ENCODE measurements around the gene LIN54.
A peak's percentile ranks its signal among the peaks of the same experiment; 100 is the strongest.
"Not testable (repeated sequence)": the region's sequence is repeated elsewhere in the genome, so short reads cannot be mapped to it uniquely, and the experiment has no call there.

LIN54 gene

DNA sequence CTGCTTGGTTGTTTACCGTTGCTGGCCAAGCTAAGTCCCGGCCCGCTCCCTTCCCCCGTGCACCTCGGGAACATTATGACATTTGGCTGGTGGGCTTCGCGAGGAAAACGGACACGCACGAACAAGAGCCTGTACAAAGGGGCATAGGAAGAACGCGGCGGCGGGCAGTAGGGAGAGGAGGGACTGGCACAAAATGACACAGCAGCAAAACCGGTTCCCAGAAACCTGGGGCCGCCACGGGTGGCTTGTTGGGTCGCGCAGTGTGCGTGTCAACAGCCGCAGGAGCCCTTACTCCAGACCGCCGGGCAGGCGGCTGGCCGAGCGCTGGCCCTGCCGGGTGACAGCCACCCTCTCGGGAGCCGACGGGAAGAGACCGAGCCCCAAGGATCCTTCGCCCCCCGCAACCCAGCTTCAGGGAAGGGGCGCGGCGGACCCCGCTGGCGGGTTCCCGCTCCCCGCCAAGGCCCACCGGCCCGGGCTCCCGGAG, 1.6 kb upstream of the LIN54 start:
- DNase-seq (ENCODE audit: low read depth, low spot score), result peak; percentile 63

DNA sequence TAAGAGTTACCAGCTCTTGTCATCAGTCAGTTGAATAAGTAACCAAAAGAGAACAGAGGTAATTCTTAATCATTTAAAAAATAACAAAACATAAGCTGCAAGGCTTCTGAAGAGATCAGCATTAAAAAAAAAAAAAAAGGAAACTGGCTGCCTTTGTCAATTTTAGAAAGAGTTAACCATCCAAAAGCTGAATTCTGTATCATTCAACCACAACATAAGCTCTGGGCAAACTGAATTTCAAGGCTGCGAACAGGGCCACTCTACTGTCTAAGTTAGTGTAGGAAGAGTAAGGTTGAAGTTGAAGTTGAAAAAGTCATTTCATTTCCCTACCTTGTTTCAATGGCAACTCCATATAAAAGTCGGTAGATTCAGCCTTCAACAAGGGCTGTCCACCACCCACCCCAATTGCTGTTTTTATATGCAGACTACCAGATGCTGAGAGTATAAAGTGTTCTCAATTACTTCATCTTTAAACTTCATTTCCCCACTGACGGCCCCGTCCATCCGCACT, 1.1 kb upstream of the LIN54 start:
- DNase-seq (ENCODE audit: low read depth, low spot score), result no peak

DNA sequence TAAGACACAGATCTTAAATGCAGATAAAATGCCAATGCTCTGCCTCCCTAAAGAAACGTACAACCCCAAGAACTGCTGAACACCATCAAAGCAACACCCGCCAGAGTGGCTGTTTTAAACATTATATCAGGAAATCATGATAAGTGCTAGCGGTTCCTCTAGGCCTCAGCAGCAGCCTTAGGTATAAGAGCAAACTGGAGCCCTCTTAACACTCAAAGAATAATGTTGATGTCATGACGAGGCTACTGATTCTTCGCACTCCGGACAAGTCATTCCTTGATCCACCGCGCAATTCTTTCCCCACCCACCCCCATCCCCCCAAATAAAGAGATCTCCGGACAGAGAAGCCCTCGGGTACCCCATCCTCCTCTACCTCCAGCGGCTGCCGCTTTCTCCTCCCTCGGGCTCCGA, 507 bp downstream of the LIN54 start:
- DNase-seq (ENCODE audit: low read depth, low spot score), result no peak

DNA sequence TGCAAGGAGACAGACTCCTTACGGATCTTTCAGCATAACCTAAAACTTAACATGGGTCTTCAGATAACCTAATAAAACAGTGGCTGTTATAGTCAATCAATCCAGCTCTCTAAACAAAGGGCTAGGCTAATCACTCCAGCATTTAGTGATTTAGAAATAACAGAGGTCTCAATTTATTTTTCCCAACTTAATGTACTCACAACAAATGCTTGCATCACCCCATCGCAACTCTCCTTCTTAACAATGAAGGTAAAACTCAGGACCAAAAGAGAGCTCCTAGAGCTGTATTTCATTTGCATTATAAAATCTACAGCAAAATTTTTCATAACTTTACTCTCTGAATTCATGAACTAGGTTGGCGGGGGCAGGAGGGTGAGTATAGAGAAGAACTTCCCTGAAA, 1.1 kb downstream of the LIN54 start:
- no peak for DNase-seq (ENCODE audit: low read depth, low spot score)

DNA sequence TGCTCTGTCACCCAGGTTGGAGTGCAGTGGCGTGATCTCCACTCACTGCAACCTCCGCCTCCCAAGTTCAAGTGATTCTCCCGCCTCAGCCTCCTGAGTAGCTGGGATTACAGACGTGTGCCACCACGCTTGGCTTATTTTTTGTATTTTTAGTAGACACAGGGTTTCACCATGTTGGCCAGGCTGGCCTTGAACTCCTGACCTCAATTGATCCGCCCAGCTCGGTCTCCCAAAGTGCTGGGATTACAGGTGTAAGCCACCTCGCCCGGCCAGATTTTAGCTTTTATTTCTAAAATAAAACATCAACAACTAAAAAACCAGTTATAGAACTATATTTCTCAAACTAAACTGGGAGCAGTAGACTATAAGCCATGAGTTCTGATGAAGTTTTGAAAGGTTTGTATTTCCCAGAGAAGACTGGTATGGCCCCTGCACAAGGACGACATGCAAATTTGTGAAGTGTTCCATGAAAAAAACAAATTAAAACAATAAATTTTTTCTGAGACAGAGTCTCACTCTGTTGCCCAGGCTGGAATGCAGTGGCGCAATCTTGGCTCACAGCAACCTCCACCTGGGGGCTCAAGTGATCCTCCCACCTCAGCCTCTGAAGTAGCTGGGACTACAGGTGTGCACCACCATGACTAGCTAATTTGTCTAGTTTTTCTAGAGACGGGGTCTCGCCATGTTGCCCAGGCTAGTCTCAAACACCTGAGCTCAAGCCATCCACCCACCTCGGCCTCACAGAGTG, 7.4 kb downstream of the LIN54 start:
- not testable (repeated sequence) for DNase-seq (ENCODE audit: low read depth, low spot score)

DNA sequence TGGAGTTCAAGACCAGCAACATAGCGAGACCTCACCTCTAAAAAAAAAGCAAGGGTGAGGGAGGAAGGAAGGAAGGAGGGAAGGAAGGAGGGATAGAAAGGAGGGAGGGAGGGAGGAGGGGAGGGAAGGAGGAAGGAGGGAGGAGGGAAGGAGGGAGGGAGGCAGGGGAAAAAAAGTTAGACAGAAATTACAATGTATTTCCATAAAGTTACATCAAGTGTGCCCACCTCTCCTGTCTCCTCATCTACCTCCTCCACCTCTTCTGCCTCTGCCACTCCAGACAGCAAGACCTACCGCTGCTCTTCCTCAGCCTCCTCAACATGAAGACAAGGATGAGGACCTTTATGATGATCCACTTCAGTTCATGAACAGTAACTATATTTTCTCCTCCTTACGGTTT, 8.3 kb downstream of the LIN54 start:
- DNase-seq (ENCODE audit: low read depth, low spot score), result no peak

DNA sequence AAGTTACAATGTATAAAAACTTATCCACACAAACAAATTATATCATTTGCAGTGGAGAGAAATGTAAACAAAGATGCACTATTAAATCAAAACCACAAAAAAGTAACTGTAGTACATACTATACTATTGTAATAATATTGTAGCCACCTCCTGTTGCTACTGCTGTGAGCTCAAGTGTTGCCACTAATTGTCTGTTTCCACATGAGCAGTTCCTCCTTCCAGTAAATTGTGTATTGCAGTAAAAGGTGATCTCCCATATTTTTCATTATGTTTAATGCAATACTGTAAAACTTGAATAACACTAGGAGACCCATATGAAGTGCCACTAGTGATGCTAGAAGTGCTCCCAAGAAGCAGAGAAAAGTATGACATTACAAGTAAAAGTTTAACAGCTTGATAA, 11.7 kb downstream of the LIN54 start:
- no peak for DNase-seq (ENCODE audit: low read depth, low spot score)

DNA sequence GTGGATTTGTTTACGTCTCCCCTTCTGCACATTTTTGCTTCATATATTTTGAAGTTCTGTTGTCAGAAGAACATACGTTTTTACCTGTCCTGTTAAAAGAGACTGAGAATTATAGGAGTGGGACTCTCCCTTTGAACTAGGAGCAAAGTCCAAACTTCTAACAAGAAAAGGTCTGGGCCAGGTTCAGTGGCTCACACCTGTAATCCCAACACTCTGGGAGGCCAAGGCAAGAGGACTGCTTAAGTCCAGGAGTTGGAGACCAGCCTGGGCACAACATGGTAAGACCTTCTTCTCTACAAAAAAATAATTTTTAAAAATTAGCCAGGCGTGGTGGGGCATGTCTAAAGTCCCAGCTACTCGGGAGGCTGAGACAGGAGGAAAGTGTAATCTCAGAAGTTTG, 15.8 kb downstream of the LIN54 start:
- no peak for DNase-seq (ENCODE audit: low read depth, low spot score)

DNA sequence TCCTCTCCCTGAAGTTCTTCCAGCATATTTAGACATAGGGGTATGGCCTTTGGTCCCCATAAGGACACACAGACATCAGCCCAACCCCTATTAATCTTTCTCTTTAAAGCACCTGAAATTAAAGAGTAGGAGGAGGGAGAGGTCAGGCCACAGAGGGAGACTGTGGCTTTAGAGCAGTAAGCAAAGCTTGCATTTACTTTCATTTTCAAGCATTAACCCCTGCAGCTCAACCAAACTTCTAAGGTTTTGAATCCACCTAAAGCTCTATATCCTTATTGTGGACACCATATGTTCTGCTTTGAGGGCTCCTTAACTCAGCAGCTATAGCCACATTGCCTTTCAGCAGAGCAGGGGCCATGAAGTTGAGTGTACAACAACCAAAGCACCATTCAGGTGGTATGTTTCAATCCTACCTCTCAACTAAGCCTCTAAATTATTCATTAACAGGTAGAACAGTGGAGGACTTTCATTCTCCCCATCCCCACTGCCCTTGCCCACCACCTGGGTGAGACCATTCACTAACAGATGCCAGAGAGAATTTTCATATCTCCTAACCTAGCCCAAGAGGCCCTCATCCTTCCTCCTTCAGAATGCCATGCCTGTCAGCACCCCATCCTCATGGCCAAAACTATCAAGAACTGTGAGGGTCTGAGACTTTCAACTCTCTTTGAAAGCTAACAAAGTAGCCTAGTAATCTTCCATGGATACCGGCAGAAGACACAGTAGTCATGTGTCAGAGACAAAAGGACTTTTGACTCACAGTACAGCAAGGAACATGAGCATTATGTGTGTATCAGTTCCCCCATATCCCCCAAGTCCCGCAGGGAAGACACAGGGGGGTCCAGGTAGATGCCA, 20.8 kb downstream of the LIN54 start:
- DNase-seq (ENCODE audit: low read depth, low spot score), result no peak

DNA sequence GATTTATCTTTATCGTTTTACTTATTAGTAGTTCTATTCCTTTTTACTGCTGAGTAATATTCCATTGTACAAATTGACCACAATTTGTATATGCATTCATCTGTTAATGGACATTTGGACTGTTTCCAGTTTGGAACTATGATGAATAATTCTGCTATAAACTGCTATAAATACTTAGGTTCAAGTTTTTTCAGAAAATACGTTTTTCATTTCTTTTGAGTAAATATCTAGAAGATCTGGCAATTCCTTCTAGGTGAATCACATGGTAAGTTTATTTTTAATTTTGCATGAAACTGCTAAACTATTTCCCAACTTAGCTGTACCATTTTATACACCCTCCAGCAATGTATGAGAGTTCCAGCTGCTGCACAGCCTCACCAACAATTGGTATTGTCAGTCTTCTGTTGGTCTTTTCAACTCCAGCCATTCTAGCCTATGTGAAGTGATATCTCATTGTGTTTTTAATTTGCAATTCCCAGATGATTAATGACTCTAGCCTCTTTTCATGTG, 22.2 kb downstream of the LIN54 start:
- DNase-seq (ENCODE audit: low read depth, low spot score), result no peak

DNA sequence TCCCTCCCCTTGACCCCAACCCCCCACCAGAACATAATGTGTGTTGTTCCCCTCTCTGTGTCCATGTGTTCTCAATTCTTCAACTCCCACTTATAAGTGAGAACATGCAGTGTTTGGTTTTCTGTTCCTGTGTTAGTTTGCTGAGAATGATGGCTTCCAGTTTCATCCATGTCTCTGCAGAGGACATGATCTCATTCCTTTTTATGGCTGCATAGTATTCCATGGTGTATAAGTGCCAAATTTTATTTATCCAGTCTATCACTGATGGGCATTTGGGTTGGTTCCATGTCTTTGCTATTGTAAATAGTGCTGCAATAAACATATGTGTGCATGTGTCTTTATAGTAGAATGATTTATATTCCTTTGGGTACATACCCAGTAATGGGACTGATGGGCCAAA, 23.1 kb downstream of the LIN54 start:
- DNase-seq (ENCODE audit: low read depth, low spot score), result not testable (repeated sequence)

DNA sequence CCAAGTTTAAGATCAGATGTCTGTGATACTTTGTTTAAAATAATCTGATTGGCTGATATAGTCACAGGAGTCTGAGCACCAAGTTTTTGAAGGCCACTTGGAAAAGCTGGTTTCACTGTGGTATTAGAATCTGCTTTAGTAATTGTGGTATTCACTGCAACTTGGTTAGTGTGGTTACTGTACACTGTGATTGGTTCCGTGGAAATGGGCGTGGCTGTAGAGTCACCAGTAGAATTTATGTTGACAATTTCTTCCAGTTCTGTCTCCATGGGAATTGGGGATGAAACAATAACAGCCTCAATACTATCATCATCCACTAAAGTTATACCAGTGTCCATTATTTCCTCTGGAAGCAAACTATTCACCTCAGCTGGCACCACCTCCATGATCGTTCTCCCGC, 26.2 kb downstream of the LIN54 start:
- no peak for DNase-seq (ENCODE audit: low read depth, low spot score)

DNA sequence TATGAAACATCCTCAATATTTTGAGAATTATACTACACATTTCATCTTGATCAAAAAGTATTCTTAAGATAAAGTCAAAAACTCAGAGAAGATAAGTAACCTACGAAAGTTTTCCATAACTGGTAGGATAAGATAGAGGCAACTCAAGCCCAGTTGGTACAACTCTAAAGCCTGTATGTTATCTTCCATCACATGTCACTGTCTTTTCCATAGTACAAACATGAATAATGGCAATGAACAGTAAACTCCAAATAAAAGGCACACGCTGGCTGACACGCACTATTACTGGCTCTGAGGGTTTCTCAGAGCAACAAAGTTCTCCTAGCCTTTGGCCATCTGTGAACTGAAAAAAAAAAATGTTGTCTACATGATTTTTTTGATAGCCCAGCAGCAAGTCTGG, 27.2 kb downstream of the LIN54 start:
- no peak for DNase-seq (ENCODE audit: low read depth, low spot score)

DNA sequence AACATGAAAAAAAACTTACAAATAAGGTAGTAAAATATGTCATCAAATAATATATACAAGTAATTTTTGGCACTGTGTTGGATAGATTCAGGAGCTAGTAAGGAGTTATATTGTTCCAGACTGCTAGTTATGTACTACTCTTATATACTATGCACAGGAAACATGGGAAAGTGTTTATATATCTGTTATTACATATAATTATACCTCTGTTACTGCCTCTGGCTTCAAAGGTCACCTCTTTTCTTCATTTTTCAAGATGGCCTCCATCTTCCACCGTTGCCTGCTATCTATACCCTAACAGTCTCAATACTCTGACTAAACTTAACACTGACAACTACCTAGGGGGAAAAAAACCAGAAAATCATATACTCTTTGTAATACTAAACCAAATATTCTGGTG, 29.5 kb downstream of the LIN54 start:
- DNase-seq (ENCODE audit: low read depth, low spot score), result no peak

DNA sequence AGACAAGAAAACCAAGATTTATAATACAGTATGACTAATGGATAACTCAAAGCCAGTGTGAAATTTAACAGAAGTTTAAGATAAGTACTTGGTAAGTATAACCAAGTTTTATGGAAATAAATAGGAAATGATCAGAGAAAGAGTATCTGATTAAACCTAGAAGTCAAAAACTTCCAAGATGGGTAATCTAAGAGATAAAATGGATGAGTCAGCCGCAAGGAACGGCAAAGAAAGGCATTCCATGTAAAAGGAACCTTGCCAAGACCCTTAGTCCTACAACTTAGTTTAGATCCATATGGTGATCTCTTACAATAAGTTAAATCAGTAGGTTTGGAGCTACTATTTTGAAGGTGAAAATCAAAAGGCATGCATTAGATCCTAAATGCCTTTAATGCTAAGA, 34.8 kb downstream of the LIN54 start:
- no peak for DNase-seq (ENCODE audit: low read depth, low spot score)

DNA sequence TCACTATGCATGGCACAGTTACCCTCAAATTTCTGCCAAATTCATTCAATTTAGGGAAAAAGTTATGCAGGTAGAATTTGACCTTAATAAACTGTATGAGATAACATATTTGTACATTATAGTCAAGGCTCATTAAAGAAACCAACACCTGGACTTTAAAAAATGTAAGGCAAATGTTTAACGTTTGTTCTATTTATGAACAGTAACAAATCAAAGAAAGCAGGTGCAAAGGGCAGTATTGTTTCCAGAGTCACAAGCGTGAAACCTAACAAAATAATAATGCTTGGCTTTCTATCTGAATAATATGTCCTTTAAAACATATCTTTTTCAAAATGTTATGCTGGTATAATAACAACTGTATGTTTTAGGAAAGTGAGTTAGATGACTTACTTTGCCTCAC, 41.2 kb downstream of the LIN54 start:
- DNase-seq (ENCODE audit: low read depth, low spot score), result no peak

DNA sequence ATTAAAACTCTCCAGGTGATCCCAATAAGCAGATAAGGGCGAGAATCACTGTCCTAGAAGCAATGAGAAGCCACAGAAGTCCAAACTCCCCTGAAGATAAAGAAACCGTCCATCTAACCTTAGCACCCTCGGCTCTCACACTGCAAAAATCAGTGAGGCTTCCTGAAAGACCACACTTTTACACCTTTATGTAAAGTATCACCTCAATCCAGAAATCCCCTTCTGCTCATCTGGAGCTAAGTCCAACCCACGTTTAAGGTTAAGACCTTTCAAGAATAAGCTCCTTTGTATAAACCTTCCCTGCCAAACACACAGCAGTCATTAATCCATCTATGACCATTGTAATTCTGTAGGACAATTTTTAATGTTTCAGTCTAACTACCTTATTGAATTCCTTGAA, 41.7 kb downstream of the LIN54 start:
- no peak for DNase-seq (ENCODE audit: low read depth, low spot score)

DNA sequence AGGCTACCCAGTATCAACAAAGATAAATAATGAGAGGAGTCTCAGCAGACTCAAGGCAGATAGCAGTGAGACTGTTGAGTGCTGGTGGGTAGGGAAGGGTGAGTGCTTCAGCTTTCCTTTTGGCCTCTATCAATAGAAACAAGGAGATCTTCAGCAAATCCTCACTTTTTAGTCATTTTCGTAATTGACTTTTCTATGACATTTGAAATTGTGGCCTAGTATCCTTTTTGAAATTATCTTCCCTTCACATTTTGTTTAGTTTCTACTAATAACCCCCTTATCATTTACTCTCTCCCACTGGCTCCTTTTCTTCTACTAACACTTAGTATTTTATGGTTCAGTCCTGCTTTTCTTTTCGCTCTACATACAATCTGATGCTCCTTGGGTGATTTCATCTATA, 44.9 kb downstream of the LIN54 start:
- no peak for DNase-seq (ENCODE audit: low read depth, low spot score)

DNA sequence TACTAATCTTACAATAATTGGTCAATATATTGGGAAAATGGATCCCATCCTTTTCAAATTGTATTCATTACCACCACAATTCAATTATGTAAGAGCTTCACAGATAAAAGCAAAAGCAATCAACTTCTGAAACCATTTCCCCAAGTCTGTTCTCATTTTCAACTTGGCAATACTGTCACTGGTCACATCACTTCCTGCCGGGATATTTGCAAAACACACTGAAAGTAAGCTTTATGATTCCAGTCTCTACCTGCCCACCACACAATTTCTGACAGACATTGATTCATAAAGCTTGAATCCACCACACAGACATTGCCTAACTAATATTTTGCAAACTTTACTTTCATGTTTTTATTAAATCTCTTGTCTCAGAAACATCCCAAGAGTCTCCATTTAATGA, 53.6 kb downstream of the LIN54 start:
- no peak for DNase-seq (ENCODE audit: low read depth, low spot score)

DNA sequence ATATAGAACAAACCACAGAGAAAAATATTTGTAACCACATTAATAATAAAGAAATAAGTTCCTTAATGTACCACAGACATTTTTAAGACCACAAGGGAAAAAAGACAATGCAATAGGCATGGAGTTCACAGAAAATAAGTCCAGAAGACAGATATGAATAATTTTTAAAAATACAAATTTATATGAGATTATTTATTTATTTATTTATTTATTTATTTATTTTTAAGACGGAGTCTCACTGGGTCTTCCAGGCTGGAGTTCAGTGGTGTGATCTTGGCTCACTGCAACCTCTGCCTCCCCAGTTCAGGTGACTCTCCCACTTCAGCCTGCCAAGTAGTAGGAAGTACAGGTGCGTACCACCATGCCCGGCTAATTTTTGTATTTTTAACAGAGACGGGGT, 56.4 kb downstream of the LIN54 start:
- no peak for DNase-seq (ENCODE audit: low read depth, low spot score)

DNA sequence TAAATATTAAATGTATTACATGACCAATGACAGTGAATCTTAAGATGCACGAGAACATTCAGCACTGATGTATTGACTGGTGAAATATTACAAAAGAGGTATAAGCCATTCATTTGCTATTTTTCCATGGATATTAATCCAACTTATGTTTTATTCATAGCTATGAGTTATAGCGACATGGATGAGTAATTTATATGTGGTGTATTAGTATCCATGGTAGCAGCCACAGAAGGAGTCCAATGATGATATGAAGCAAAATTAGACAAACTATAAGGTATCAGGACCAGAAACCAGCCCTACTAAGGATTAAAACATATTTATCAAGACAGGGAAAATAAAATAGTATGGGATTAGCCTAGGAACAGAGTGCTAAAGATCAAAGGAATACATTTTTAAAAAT, 59.4 kb downstream of the LIN54 start:
- no peak for DNase-seq (ENCODE audit: low read depth, low spot score)

DNA sequence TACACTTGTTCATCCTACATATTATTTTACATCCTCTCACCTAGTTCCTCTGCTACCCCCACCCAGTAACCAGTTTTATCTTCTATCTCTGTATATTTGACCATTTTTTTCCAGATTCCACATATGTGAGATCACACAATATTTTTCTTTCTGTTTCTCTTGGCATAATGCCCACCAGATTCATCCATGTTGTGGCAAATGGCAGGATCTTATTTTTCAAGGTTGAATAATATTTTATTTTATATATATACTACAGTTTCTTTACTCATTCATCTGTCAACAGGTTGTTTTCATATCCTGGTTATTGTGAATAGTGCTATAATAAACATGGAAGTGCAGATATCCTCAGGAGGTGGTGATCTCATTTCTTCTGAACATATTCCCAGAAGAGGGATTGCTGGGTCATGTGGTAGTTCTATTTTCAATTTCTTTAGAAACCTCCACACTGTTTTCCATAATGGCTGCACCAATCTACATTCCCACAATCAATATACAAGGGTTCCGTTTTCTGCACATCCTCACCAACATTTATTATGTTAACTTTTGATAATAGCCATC, 61.9 kb downstream of the LIN54 start:
- no peak for DNase-seq (ENCODE audit: low read depth, low spot score)
